Measurements from ENCODE around the gene PLEKHA6.

Gene PLEKHA6

DNA sequence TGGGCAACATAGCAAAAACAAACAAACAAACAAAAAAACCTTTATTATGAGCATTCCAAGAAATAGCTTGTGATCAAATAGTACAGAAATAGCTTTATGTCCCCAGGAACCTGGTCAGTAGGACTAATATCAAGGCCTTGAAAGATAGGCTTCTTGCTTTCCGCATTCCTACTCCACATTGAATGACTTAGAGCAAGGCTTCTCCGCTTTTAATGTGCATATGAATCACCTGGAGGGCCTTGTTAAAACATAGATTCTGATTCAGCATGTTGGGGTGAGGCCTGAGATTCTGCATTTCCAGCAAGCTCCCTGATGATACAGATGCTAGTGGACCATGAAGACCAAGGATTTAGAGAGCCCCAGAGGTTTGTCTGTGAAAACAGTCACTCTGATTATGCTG, 17.4 kb downstream of the PLEKHA6 start:
- no peak for DNase-seq (ENCODE audit: low spot score)
- no peak overlapping the region for H3K27ac ChIP-seq
- TF ChIP-seq, protein P1, sequence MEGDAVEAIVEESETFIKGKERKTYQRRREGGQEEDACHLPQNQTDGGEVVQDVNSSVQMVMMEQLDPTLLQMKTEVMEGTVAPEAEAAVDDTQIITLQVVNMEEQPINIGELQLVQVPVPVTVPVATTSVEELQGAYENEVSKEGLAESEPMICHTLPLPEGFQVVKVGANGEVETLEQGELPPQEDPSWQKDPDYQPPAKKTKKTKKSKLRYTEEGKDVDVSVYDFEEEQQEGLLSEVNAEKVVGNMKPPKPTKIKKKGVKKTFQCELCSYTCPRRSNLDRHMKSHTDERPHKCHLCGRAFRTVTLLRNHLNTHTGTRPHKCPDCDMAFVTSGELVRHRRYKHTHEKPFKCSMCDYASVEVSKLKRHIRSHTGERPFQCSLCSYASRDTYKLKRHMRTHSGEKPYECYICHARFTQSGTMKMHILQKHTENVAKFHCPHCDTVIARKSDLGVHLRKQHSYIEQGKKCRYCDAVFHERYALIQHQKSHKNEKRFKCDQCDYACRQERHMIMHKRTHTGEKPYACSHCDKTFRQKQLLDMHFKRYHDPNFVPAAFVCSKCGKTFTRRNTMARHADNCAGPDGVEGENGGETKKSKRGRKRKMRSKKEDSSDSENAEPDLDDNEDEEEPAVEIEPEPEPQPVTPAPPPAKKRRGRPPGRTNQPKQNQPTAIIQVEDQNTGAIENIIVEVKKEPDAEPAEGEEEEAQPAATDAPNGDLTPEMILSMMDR (conservative IDR thresholded peaks at IDR 0.05; ENCODE audit: low read depth) = no peak
- ChIA-PET POLR2A (ENCODE audit: low non-redundant PET) (no interaction called here), CTCF (interaction anchor here (0.7 to 1.6 kb wide), 3 partner anchors 12 to 21 kb away, joined by 3 to 5 read pairs (median 3); no protein-coding TSS in a partner anchor)

DNA sequence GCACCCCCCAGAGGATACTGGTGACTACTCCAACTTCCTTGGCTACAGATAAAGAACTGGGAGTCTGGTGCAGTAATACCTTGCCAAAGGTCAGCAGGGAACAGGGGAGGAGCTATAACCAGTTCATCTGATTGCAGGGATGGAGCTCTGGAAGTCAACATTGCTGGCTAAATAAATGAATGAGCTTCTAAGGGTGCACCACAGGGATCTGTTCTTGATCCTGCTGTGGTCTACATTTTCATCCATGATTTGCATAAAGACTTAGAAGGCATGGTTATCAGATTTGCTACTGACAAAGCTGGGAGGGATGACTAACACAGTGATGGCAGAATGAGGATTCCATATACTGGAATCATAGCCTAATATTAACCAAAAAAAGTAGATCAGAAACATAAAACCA, 18.3 kb downstream of the PLEKHA6 start:
- no peak for DNase-seq (ENCODE audit: low spot score)
- TF ChIP-seq, protein P1 (conservative IDR thresholded peaks at IDR 0.05; ENCODE audit: low read depth) = no peak
- ChIA-PET CTCF (interaction anchor here (0.6 to 1.6 kb wide), 6 partner anchors 11 to 771 kb away, joined by 3 to 6 read pairs (median 4); no protein-coding TSS in a partner anchor), POLR2A (ENCODE audit: low non-redundant PET) (no interaction called here)
- H3K27ac ChIP-seq = no peak overlapping the region

DNA sequence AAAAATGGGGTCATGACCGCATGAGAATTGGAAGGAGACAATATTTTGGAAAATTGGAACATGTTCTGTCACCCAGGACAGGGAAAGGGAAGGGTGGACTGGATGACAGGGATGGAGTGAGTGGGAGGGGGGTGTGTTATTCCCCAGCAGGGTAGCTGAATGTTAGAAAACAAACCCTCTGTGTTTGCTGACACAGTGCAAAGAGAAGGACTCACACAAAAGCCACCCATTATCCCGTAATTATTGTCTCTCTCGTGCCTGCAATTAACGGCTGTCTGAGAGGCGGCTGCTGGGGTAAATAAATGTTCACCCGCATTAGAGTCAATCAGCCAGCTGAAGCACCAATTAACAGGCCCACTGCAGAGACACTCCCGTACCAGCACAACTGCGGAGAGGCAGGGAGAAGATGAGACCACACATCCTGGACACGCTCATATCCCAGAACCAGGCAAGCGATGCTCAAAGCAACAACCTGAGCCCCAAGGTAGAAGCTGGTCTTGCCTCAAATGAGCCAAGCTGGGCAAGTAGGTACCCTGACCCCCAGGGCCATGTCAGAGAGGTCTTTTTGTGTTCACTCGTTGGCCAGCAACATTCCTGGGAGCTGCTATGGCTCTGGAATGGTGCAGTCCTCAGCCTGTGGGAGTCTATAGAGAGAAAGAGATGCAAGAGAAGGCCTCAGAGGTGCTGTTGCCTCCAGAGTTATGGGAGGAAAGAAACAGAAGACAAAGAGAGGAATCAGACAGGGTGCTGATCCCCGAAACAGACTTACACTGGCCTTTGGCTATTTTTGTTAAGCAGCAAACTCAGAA, 19.4 kb downstream of the PLEKHA6 start:
- CTCF ChIA-PET = interaction anchor here (0.6 kb wide), 2 partner anchors 91 to 112 kb away, joined by 3 to 4 read pairs; no protein-coding TSS in a partner anchor
- no peak for DNase-seq (ENCODE audit: low spot score)
- no peak overlapping the region for H3K27ac ChIP-seq
- POLR2A ChIA-PET (ENCODE audit: low non-redundant PET) = no interaction called here
- TF ChIP-seq, protein P1 (conservative IDR thresholded peaks at IDR 0.05; ENCODE audit: low read depth) = no peak

DNA sequence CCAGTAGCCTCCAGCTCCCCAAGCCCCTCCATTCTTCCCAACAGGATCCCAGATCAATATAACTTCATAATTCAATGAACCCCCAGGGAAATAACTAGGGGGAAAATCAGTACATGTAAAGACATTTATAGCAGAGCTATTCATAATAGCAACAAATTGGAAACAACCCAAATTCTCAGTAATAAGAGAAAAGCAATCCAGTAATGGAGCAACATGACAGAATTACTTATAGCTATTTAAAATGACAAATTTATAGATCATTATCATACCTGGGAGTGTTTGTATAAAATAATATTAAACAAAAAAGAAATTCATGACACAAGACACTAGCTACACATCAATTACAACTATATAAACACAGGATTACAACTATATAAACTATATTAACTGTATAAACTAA, 20.2 kb downstream of the PLEKHA6 start:
- TF ChIP-seq, protein P1 (conservative IDR thresholded peaks at IDR 0.05; ENCODE audit: low read depth) = no peak
- DNase-seq (ENCODE audit: low spot score) = no peak
- ChIA-PET CTCF (no interaction called here), POLR2A (ENCODE audit: low non-redundant PET) (no interaction called here)
- no peak overlapping the region for H3K27ac ChIP-seq

DNA sequence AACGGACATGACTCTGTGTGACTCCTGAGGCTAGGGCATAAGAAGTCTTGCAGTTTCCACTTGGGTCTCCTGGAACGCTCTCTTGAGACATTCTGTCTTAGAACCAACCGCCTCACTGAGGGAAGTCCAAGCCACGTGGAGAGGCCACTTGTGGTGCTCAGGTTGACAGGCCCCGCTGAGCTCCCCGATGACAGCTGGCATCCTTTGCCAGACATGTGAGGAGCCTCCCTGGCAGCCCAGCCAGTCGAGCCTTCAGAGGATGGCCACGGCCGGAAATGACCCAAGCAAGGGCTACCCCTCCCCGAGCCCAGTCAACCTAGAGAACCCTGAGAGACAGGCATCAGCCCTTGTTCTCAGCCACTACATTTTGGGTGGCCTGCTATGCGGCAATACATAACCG, 20.7 kb downstream of the PLEKHA6 start:
- ChIA-PET POLR2A (ENCODE audit: low non-redundant PET) (no interaction called here), CTCF (no interaction called here)
- no peak for DNase-seq (ENCODE audit: low spot score)
- H3K27ac ChIP-seq = no peak overlapping the region
- TF ChIP-seq, protein P1 (conservative IDR thresholded peaks at IDR 0.05; ENCODE audit: low read depth) = no peak

DNA sequence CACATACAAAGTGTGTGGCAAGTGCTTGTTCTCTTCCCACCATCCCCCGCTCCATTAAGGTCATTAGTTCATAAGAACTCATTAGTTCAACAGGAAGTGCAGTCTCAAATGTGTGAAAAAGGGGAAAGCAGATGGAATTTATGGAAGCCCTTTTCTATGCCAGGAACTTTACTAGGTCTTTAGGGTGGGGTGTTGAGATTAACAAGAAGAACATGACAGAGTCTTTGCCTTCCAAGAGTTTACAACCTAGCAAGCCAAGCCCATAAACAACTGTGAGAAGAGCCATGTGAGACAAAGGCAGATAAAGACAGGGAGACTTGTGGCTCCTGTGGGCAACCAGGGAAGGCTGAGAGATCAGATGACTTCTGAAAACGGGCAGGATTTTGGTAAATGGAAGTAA, 21.4 kb downstream of the PLEKHA6 start:
- no peak for DNase-seq (ENCODE audit: low spot score)
- POLR2A ChIA-PET (ENCODE audit: low non-redundant PET) = no interaction called here
- TF ChIP-seq, protein P1 (conservative IDR thresholded peaks at IDR 0.05; ENCODE audit: low read depth) = no peak
- CTCF ChIA-PET = no interaction called here
- no peak overlapping the region for H3K27ac ChIP-seq
